ENCODE data around the gene BPI. TPM values are rescaled to one million over a fixed set of nuclear protein-coding genes. Genes with fewer than 3 reads are reported as not detected.
"Not testable (repeated sequence)": the region's sequence is repeated elsewhere in the genome, so short reads cannot be mapped to it uniquely, and the experiment has no call there.

The BPI gene
- total and polyA plus RNA-seq, 2 donors (not counting 1 experiment from before 2014, with no cell fraction given), result not detected

GRCh38 chr20:38373231-38373867 lies 69.4 kb downstream of the BPI start:
- H3K9me3 ChIP-seq (ENCODE audit: control insufficient read depth, insufficient read depth, low read depth, low read length), result no peaks in the 10 kb centered on the region
- no peak for DNase-seq (ENCODE audit: low read depth in 2 of 2)
- H3K9ac ChIP-seq (ENCODE audit: insufficient read depth, low read length), result no peak overlapping the region
- no peak overlapping the region for H3K4me2 ChIP-seq (ENCODE audit: extremely low read depth, insufficient read depth, low read length)
- H3K79me2 ChIP-seq (ENCODE audit: control insufficient read depth, insufficient read depth, low read length), result no peaks in the 10 kb centered on the region
- H4K20me1 ChIP-seq (ENCODE audit: control insufficient read depth, extremely low read depth, insufficient read depth, low read length), result no peaks in the 10 kb centered on the region
- H3K27me3 ChIP-seq (ENCODE audit: control insufficient read depth, insufficient read depth, low read length), result peaks cover 35% of the 10 kb centered on the region
- TF ChIP-seq EZH2 (IDR thresholded peaks at IDR 0.05; ENCODE audit: low read length, missing control alignments), result no peak
- TF ChIP-seq CTCF (conservative IDR thresholded peaks at IDR 0.05 in 1 of 2, IDR thresholded peaks at IDR 0.05 in 1 of 2; ENCODE audit: low read depth in 1 of 2, low read length in 2 of 2), result no peak
- H2AFZ ChIP-seq (ENCODE audit: low read length), result no peak overlapping the region
- H3K27ac ChIP-seq (ENCODE audit: insufficient read depth, low read length), result no peak overlapping the region
- no peaks in the 10 kb centered on the region for H3K4me1 ChIP-seq (ENCODE audit: control insufficient read depth, extremely low read depth, insufficient read depth, low read length)
- H3K36me3 ChIP-seq (ENCODE audit: control insufficient read depth, insufficient read depth, low read length), result no peaks in the 10 kb centered on the region
- H3K4me3 ChIP-seq (replicated peaks in 1 of 4; ENCODE audit: control extremely low read depth in 1 of 4, insufficient read depth in 1 of 4, low read depth in 3 of 4, low read length in 4 of 4), result no peak overlapping the region

- H3K79me2 ChIP-seq (ENCODE audit: control insufficient read depth, insufficient read depth, low read length), result no peaks in the 10 kb centered on the region
- no peaks in the 10 kb centered on the region for H3K36me3 ChIP-seq (ENCODE audit: control insufficient read depth, insufficient read depth, low read length)
- no peaks in the 10 kb centered on the region for H4K20me1 ChIP-seq (ENCODE audit: control insufficient read depth, extremely low read depth, insufficient read depth, low read length)
- no peak overlapping the region for H3K9ac ChIP-seq (ENCODE audit: insufficient read depth, low read length)
- H2AFZ ChIP-seq (ENCODE audit: low read length), result no peak overlapping the region
- no peak for TF ChIP-seq EZH2 (IDR thresholded peaks at IDR 0.05; ENCODE audit: low read length, missing control alignments)
- TF ChIP-seq CTCF (conservative IDR thresholded peaks at IDR 0.05 in 1 of 2, IDR thresholded peaks at IDR 0.05 in 1 of 2; ENCODE audit: low read depth in 1 of 2, low read length in 2 of 2), result no peak
- no peak overlapping the region for H3K4me3 ChIP-seq (replicated peaks in 1 of 4; ENCODE audit: control extremely low read depth in 1 of 4, insufficient read depth in 1 of 4, low read depth in 3 of 4, low read length in 4 of 4)
- H3K4me1 ChIP-seq (ENCODE audit: control insufficient read depth, extremely low read depth, insufficient read depth, low read length), result no peaks in the 10 kb centered on the region
- H3K27ac ChIP-seq (ENCODE audit: insufficient read depth, low read length), result no peak overlapping the region
- no peak overlapping the region for H3K4me2 ChIP-seq (ENCODE audit: extremely low read depth, insufficient read depth, low read length)
- no peak for DNase-seq (ENCODE audit: low read depth in 2 of 2)
- H3K9me3 ChIP-seq (ENCODE audit: control insufficient read depth, insufficient read depth, low read depth, low read length), result no peaks in the 10 kb centered on the region
- peaks cover 35% of the 10 kb centered on the region for H3K27me3 ChIP-seq (ENCODE audit: control insufficient read depth, insufficient read depth, low read length)
These were observed 69.9 kb downstream of the BPI start for GRCh38 chr20:38373898-38374297.

- no peak overlapping the region for H2AFZ ChIP-seq (ENCODE audit: low read length)
- no peak overlapping the region for H3K4me3 ChIP-seq (replicated peaks in 1 of 4; ENCODE audit: control extremely low read depth in 1 of 4, insufficient read depth in 1 of 4, low read depth in 3 of 4, low read length in 4 of 4)
- peaks cover 18% of the 10 kb centered on the region for H3K27me3 ChIP-seq (ENCODE audit: control insufficient read depth, insufficient read depth, low read length)
- H3K4me2 ChIP-seq (ENCODE audit: extremely low read depth, insufficient read depth, low read length), result no peak overlapping the region
- no peaks in the 10 kb centered on the region for H3K4me1 ChIP-seq (ENCODE audit: control insufficient read depth, extremely low read depth, insufficient read depth, low read length)
- no peak for TF ChIP-seq CTCF (conservative IDR thresholded peaks at IDR 0.05 in 1 of 2, IDR thresholded peaks at IDR 0.05 in 1 of 2; ENCODE audit: low read depth in 1 of 2, low read length in 2 of 2)
- TF ChIP-seq EZH2 (IDR thresholded peaks at IDR 0.05; ENCODE audit: low read length, missing control alignments), result no peak
- H3K27ac ChIP-seq (ENCODE audit: insufficient read depth, low read length), result no peak overlapping the region
- no peaks in the 10 kb centered on the region for H3K9me3 ChIP-seq (ENCODE audit: control insufficient read depth, insufficient read depth, low read depth, low read length)
- no peaks in the 10 kb centered on the region for H3K79me2 ChIP-seq (ENCODE audit: control insufficient read depth, insufficient read depth, low read length)
- H3K36me3 ChIP-seq (ENCODE audit: control insufficient read depth, insufficient read depth, low read length), result no peaks in the 10 kb centered on the region
- DNase-seq (ENCODE audit: low read depth in 2 of 2), result no peak
- no peaks in the 10 kb centered on the region for H4K20me1 ChIP-seq (ENCODE audit: control insufficient read depth, extremely low read depth, insufficient read depth, low read length)
- H3K9ac ChIP-seq (ENCODE audit: insufficient read depth, low read length), result no peak overlapping the region
These were observed 73.2 kb downstream of the BPI start for GRCh38 chr20:38377039-38377685.

GRCh38 chr20:38377838-38378237 lies 73.9 kb downstream of the BPI start:
- H3K4me1 ChIP-seq (ENCODE audit: control insufficient read depth, extremely low read depth, insufficient read depth, low read length); H3K4me2 ChIP-seq (ENCODE audit: extremely low read depth, insufficient read depth, low read length); H2AFZ ChIP-seq (ENCODE audit: low read length); H3K27ac ChIP-seq (ENCODE audit: insufficient read depth, low read length); H3K9me3 ChIP-seq (ENCODE audit: control insufficient read depth, insufficient read depth, low read depth, low read length); H3K9ac ChIP-seq (ENCODE audit: insufficient read depth, low read length); H3K4me3 ChIP-seq (replicated peaks in 1 of 4; ENCODE audit: control extremely low read depth in 1 of 4, insufficient read depth in 1 of 4, low read depth in 3 of 4, low read length in 4 of 4); H4K20me1 ChIP-seq (ENCODE audit: control insufficient read depth, extremely low read depth, insufficient read depth, low read length); H3K36me3 ChIP-seq (ENCODE audit: control insufficient read depth, insufficient read depth, low read length); DNase-seq (ENCODE audit: low read depth in 2 of 2); H3K79me2 ChIP-seq (ENCODE audit: control insufficient read depth, insufficient read depth, low read length): not testable (repeated sequence)
- H3K27me3 ChIP-seq (ENCODE audit: control insufficient read depth, insufficient read depth, low read length), result peaks cover 19% of the 10 kb centered on the region

Data from fibroblast of lung (primary cell).